Measurements from ENCODE around the gene SERPINA6.

The SERPINA6 gene

GRCh38 chr14:94334872-94335271 lies 11.7 kb upstream of the SERPINA6 start:
- TF ChIP-seq CTCF (IDR thresholded peaks at IDR 0.05; ENCODE audit: insufficient read depth, missing control alignments) = no peak
- DNase-seq (ENCODE audit: insufficient read length, low spot score) = no peak
- no peak for FAIRE-seq

GRCh38 chr14:94332587-94332986 lies 9.5 kb upstream of the SERPINA6 start:
- FAIRE-seq = no peak
- DNase-seq (ENCODE audit: insufficient read length, low spot score) = no peak
- TF ChIP-seq CTCF (IDR thresholded peaks at IDR 0.05; ENCODE audit: insufficient read depth, missing control alignments) = no peak

GRCh38 chr14:94332063-94332583 lies 9.0 kb upstream of the SERPINA6 start:
- no peak for FAIRE-seq
- no peak for DNase-seq (ENCODE audit: insufficient read length, low spot score)

GRCh38 chr14:94331462-94331861 lies 8.3 kb upstream of the SERPINA6 start:
- FAIRE-seq = no peak
- no peak for DNase-seq (ENCODE audit: insufficient read length, low spot score)
- TF ChIP-seq CTCF (IDR thresholded peaks at IDR 0.05; ENCODE audit: insufficient read depth, missing control alignments) = no peak

More at GRCh38 chr14:94332063-94332583, 9.0 kb upstream of the SERPINA6 start:
- no peak for TF ChIP-seq CTCF (IDR thresholded peaks at IDR 0.05; ENCODE audit: insufficient read depth, missing control alignments)

GRCh38 chr14:94330857-94331256 lies 7.7 kb upstream of the SERPINA6 start:
- no peak for DNase-seq (ENCODE audit: insufficient read length, low spot score)
- no peak for FAIRE-seq
- TF ChIP-seq CTCF (IDR thresholded peaks at IDR 0.05; ENCODE audit: insufficient read depth, missing control alignments) = no peak

GRCh38 chr14:94330432-94330831 lies 7.3 kb upstream of the SERPINA6 start:
- no peak for TF ChIP-seq CTCF (IDR thresholded peaks at IDR 0.05; ENCODE audit: insufficient read depth, missing control alignments)
- DNase-seq (ENCODE audit: insufficient read length, low spot score) (no peak), FAIRE-seq (no peak)

GRCh38 chr14:94329857-94330256 lies 6.7 kb upstream of the SERPINA6 start:
- TF ChIP-seq CTCF (IDR thresholded peaks at IDR 0.05; ENCODE audit: insufficient read depth, missing control alignments) = no peak
- no peak for FAIRE-seq
- DNase-seq (ENCODE audit: insufficient read length, low spot score) = no peak
